ENCODE results near the gene DNM1L.

Gene DNM1L

DNA sequence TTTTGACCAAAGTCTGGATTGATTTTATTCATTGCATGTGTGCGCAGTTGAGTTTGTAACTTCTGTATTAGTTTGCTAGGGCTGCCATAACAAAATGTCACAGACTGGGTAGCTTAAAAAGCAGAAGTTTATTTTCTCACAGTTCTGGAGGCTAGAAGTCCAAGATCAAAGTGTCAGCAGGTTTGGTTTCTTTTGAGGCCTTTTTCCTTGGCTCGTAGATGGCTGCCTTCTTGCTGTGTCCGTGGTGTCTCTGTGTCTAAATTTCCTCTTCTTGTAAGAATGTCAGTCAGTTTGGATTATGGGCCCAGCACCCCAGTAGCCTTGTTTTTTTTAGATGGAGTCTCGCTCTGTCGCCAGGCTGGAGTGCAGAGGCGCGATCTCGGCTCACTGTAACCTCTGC is 11.8 kb downstream of the DNM1L start:
- H3K9me2 ChIP-seq (replicated peaks; ENCODE audit: low read depth, low read length) = no peaks in the 10 kb centered on the region
- no peak for TF ChIP-seq EZH2phosphoT487 (IDR thresholded peaks at IDR 0.05; ENCODE audit: borderline replicate concordance)
- TF ChIP-seq, protein P1, sequence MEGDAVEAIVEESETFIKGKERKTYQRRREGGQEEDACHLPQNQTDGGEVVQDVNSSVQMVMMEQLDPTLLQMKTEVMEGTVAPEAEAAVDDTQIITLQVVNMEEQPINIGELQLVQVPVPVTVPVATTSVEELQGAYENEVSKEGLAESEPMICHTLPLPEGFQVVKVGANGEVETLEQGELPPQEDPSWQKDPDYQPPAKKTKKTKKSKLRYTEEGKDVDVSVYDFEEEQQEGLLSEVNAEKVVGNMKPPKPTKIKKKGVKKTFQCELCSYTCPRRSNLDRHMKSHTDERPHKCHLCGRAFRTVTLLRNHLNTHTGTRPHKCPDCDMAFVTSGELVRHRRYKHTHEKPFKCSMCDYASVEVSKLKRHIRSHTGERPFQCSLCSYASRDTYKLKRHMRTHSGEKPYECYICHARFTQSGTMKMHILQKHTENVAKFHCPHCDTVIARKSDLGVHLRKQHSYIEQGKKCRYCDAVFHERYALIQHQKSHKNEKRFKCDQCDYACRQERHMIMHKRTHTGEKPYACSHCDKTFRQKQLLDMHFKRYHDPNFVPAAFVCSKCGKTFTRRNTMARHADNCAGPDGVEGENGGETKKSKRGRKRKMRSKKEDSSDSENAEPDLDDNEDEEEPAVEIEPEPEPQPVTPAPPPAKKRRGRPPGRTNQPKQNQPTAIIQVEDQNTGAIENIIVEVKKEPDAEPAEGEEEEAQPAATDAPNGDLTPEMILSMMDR (conservative IDR thresholded peaks at IDR 0.05; ENCODE audit: low read length) = no peak
- no peak overlapping the region for H3K4me3 ChIP-seq (ENCODE audit: low read length, poor library complexity, severe bottlenecking)
- no peak overlapping the region for H3K4me2 ChIP-seq (ENCODE audit: low read depth, low read length, poor library complexity, severe bottlenecking)
- no peak overlapping the region for H2AFZ ChIP-seq (ENCODE audit: low read length)
- H3K9me3 ChIP-seq (ENCODE audit: insufficient read depth, low read depth, low read length) = no peaks in the 10 kb centered on the region
- no peaks in the 10 kb centered on the region for H3F3A ChIP-seq (ENCODE audit: low read depth)
- no peaks in the 10 kb centered on the region for H3K27me3 ChIP-seq (ENCODE audit: insufficient read depth, low read length, poor library complexity, severe bottlenecking)
- H3K36me3 ChIP-seq (ENCODE audit: insufficient read depth, low read length) = no peaks in the 10 kb centered on the region
- H4K20me1 ChIP-seq (ENCODE audit: insufficient read depth, low read length, poor library complexity, severe bottlenecking) = peaks cover 65% of the 10 kb centered on the region
- peaks cover 97% of the 10 kb centered on the region for H3K79me2 ChIP-seq (ENCODE audit: insufficient read depth, low read length)
- H3K9ac ChIP-seq (ENCODE audit: low read depth, low read length, poor library complexity, severe bottlenecking) = no peak overlapping the region
- H3K4me1 ChIP-seq (ENCODE audit: insufficient read depth, low read length, poor library complexity, severe bottlenecking) = peaks cover 16% of the 10 kb centered on the region

DNA sequence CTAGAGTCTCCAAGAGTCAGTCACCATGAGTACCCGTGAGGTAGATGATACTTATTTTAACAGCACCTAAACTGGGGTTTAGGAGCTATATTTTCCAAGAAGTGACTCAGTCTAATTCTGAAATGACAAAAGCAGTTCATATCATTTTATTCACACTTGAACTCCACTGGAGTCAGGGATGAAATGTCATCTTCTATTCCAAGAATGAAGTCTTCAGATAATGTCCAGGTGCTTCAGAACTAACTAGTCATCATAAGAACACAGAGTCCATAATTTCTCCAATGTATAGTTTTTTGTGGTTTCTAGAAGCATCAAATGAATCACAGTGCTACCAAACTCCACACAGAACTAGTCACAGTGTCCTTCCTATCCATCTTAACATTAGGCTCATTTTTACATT is 13.3 kb downstream of the DNM1L start:
- Histone ChIP-seq H3K4me2 (ENCODE audit: low read depth, low read length, poor library complexity, severe bottlenecking) (no peak overlapping the region), H3K4me3 (ENCODE audit: low read length, poor library complexity, severe bottlenecking) (no peak overlapping the region), H3K9ac (ENCODE audit: low read depth, low read length, poor library complexity, severe bottlenecking) (no peak overlapping the region), H3K9me3 (ENCODE audit: insufficient read depth, low read depth, low read length) (no peaks in the 10 kb centered on the region), H2AFZ (ENCODE audit: low read length) (no peak overlapping the region), H3K36me3 (ENCODE audit: insufficient read depth, low read length) (no peaks in the 10 kb centered on the region), H3K9me2 (replicated peaks; ENCODE audit: low read depth, low read length) (no peaks in the 10 kb centered on the region), H3F3A (ENCODE audit: low read depth) (no peaks in the 10 kb centered on the region), H3K27me3 (ENCODE audit: insufficient read depth, low read length, poor library complexity, severe bottlenecking) (no peaks in the 10 kb centered on the region), H3K79me2 (ENCODE audit: insufficient read depth, low read length) (peaks cover 94% of the 10 kb centered on the region), H3K4me1 (ENCODE audit: insufficient read depth, low read length, poor library complexity, severe bottlenecking) (peaks cover 19% of the 10 kb centered on the region), H4K20me1 (ENCODE audit: insufficient read depth, low read length, poor library complexity, severe bottlenecking) (peaks cover 60% of the 10 kb centered on the region)
- TF ChIP-seq EZH2phosphoT487 (IDR thresholded peaks at IDR 0.05; ENCODE audit: borderline replicate concordance) = no peak
- TF ChIP-seq, protein P1 (conservative IDR thresholded peaks at IDR 0.05; ENCODE audit: low read length) = no peak

DNA sequence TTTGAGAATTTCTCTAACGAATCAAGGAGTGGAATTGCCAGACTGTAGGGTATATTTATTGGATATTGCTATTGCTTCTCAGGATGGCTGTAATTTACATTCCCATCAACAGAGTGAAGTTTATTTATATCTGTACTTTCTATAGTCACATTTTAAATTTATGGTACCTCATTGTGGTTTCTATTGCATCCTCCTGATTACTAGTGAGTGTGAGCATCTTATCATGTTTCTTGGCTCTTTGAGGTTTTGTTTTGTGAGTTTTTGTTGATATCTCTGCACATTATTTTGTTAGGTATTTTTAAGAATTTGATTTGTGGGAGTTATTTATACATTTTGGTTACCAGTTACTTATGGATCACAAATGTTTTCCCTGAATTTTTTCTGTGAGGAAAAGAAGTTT is 13.9 kb downstream of the DNM1L start:
- no peaks in the 10 kb centered on the region for H3K36me3 ChIP-seq (ENCODE audit: insufficient read depth, low read length)
- no peaks in the 10 kb centered on the region for H3K9me3 ChIP-seq (ENCODE audit: insufficient read depth, low read depth, low read length)
- no peak for TF ChIP-seq EZH2phosphoT487 (IDR thresholded peaks at IDR 0.05; ENCODE audit: borderline replicate concordance)
- TF ChIP-seq, protein P1 (conservative IDR thresholded peaks at IDR 0.05; ENCODE audit: low read length) = no peak
- no peak overlapping the region for H3K4me3 ChIP-seq (ENCODE audit: low read length, poor library complexity, severe bottlenecking)
- H3F3A ChIP-seq (ENCODE audit: low read depth) = no peaks in the 10 kb centered on the region
- peaks cover 93% of the 10 kb centered on the region for H3K79me2 ChIP-seq (ENCODE audit: insufficient read depth, low read length)
- H3K27me3 ChIP-seq (ENCODE audit: insufficient read depth, low read length, poor library complexity, severe bottlenecking) = no peaks in the 10 kb centered on the region
- no peaks in the 10 kb centered on the region for H3K9me2 ChIP-seq (replicated peaks; ENCODE audit: low read depth, low read length)
- H3K4me2 ChIP-seq (ENCODE audit: low read depth, low read length, poor library complexity, severe bottlenecking) = peak overlapping the region; percentile 11
- peaks cover 21% of the 10 kb centered on the region for H3K4me1 ChIP-seq (ENCODE audit: insufficient read depth, low read length, poor library complexity, severe bottlenecking)
- H4K20me1 ChIP-seq (ENCODE audit: insufficient read depth, low read length, poor library complexity, severe bottlenecking) = peaks cover 56% of the 10 kb centered on the region
- no peak overlapping the region for H2AFZ ChIP-seq (ENCODE audit: low read length)
- H3K9ac ChIP-seq (ENCODE audit: low read depth, low read length, poor library complexity, severe bottlenecking) = no peak overlapping the region
